Testis (tissue), 3 donors: ENCODE results near the gene GNA14. TPM values are rescaled to one million over a fixed set of nuclear protein-coding genes. Genes with fewer than 3 reads are reported as not detected.

Source experiments
- DNase-seq: peaks from one replicate; pipeline ENCODE4 v3.0.0-alpha.2; 2019
- H3K27ac ChIP-seq, 2 donors: fragments of 200-600 bp; sonication (generic); one replicate each; pipeline ENCODE4 v1.5.1; 2019
- H3K27me3 ChIP-seq: fragments of 200-600 bp; sonication (generic); one replicate; pipeline ENCODE4 v1.5.1; 2019
- H3K36me3 ChIP-seq: fragments of 200-600 bp; sonication (generic); one replicate; pipeline ENCODE4 v1.5.1; 2017; ENCODE audit warnings: low read depth; ENCODE audit errors: missing control alignments
- H3K4me1 ChIP-seq: fragments of 200-600 bp; sonication (generic); one replicate; pipeline ENCODE4 v1.5.1; 2019
- H3K4me3 ChIP-seq, 2 donors: fragments of 200-600 bp; sonication (generic); one replicate each; pipeline ENCODE4 v1.5.1; 2017 to 2019
- H3K9me3 ChIP-seq: fragments of 200-600 bp; sonication (generic); one replicate; pipeline ENCODE4 v1.5.1; 2017
- POLR2A ChIP-seq: fragments of 450-650 bp; IDR thresholded peaks from one replicate; pipeline ENCODE4 v1.6.1; 2017; ENCODE audit warnings: antibody characterized with exemption, mild to moderate bottlenecking, moderate library complexity
- WGBS, 2 donors: methylation state at CpG; one replicate each; pipeline ENCODE4 v1.1.5; 2018; 5-methylcytosine and 5-hydroxymethylcytosine counted together
- intact Hi-C: fragments of 100-400 bp; cut with DNase I; formaldehyde crosslinking; loops from one replicate; pipeline ENCODE4 v1.15.1; 2023; ENCODE audit warnings: low total_unique reads
- polyA plus RNA-seq: library from polyadenylated mRNA; stranded (reverse); fragments of 350-450 nt; fragmentation: Illumina TruSeq; extraction: RNeasy Lipid Tissue Mini Kit (QIAGEN cat#74804); gene quantifications from one replicate; pipeline ENCODE4 v1.2.3, GENCODE V29; 2014; ENCODE audit warnings: low read depth, low replicate concordance; ENCODE audit not compliant: insufficient read depth
- total RNA-seq, 2 donors: library from RNA; depleted of rRNA; stranded (reverse); fragments of >200 nt; gene quantifications; one replicate each; pipeline ENCODE4 v1.2.3, GENCODE V29; 2016
- TF ChIP-seq, protein P1 (sequence below), 3 experiments: fragments of 450-650 bp in 2 of 3; fragments of 200-600 bp in 1 of 3; sonication (generic) in 1 of 3; IDR thresholded peaks; one replicate each; pipeline ENCODE4 v1.5.1; 2016 to 2019; ENCODE audit warnings: antibody characterized with exemption in 3 of 3, mild to moderate bottlenecking in 2 of 3, moderate library complexity in 1 of 3

GNA14 gene
- total and polyA plus RNA-seq, 3 donors from 2014 or later: 3.1 to 4.4 (median 4.3) TPM

DNA sequence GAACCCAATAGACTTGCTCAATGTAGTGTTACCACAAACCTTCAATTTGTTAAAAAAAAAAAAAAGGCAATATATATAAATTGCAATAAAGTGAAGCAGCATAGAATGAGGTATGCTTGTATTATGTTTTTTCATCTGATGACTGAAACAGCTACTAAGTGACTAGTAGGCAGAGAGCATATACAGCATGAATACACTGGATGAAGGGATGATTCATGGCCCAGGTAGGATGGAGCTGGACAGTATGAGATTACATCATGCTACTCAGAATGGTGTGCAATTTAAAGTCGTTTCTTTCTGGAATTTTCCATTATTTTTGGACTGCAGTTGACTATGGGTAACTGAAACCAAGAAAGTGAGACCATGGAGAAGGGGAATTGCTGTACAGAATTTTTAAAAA, 161.2 kb downstream of the GNA14 start:
- intact Hi-C loops: no loop called here

DNA sequence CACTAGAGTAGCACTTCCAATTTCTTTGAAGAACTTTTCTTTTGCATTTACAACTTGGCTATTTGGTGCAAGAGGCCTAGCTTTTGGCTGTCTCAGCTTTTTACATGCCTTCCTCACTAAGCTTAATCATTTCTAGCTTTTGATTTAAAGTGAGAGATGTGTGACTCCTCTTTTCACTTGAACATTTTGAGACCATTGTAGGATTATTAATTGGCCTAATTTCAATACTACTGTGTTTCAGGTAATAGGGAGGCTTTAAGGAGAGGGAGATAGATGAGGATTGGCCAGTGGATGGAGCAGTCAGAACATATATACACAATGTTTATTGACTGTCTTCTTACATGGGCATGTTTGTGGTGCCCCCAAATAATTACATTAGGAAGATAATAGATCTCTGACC, 161.7 kb downstream of the GNA14 start:
- Histone ChIP-seq H3K4me1 (no peaks in the 10 kb centered on the region), H3K36me3 (no peaks in the 10 kb centered on the region), H3K27ac (no peak overlapping the region), H3K27me3 (no peaks in the 10 kb centered on the region), H3K9me3 (no peaks in the 10 kb centered on the region), H3K4me3 (no peak overlapping the region)
- TF ChIP-seq, protein P1, sequence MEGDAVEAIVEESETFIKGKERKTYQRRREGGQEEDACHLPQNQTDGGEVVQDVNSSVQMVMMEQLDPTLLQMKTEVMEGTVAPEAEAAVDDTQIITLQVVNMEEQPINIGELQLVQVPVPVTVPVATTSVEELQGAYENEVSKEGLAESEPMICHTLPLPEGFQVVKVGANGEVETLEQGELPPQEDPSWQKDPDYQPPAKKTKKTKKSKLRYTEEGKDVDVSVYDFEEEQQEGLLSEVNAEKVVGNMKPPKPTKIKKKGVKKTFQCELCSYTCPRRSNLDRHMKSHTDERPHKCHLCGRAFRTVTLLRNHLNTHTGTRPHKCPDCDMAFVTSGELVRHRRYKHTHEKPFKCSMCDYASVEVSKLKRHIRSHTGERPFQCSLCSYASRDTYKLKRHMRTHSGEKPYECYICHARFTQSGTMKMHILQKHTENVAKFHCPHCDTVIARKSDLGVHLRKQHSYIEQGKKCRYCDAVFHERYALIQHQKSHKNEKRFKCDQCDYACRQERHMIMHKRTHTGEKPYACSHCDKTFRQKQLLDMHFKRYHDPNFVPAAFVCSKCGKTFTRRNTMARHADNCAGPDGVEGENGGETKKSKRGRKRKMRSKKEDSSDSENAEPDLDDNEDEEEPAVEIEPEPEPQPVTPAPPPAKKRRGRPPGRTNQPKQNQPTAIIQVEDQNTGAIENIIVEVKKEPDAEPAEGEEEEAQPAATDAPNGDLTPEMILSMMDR (IDR thresholded peaks at IDR 0.05): no peak
- TF ChIP-seq POLR2A: no peak
- intact Hi-C loops: no loop called here
- DNase-seq: no peak

More for the DNA sequence above, 161.2 kb downstream of the GNA14 start:
- H3K27me3 ChIP-seq: no peaks in the 10 kb centered on the region
- DNase-seq: no peak
- 47 to 61% methylated on average over 1 of the region's 1 CpG for WGBS, 2 donors
- no peak overlapping the region for H3K27ac ChIP-seq
- no peak overlapping the region for H3K4me3 ChIP-seq
- TF ChIP-seq, protein P1 (IDR thresholded peaks at IDR 0.05): no peak
- no peak for TF ChIP-seq POLR2A
- no peaks in the 10 kb centered on the region for H3K9me3 ChIP-seq
- no peaks in the 10 kb centered on the region for H3K36me3 ChIP-seq
- H3K4me1 ChIP-seq: no peaks in the 10 kb centered on the region

DNA sequence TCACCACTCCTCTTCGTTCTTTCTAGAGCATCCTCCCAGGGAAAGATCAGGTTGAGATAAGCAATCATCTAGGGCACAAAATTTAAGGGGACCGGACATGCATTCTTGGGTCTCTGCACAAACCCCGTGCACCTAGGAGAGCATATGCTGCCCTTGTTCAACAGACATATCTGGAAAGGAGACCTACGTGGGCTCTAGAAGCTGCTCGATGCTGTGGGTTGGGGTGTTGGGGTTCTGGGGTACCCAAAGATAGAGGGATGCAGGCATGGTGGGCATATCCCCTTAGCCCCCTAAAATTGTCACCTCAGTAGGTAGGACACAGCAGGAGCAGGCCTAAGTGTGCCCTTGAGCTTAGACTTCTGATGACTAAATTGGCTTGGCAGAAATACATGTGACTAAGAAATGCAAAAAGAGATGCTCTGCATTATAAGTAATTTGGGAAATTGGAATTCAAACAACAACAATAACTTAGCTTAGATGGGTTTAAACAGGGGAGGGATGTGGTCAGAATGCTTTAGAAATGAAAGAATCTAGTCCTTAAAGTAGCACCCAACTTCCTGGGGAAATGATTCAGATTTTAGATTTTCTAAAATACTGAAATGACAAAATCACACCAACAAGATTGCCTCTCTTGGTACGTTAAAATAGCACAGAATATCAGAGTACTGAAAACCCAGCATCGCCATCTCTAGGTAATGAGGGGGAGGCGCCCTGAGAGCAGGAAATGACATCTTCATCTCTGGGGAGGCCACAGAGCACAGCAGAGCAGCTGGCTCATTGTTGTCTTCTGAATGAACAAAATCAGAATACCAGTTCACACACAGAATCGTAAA, 172.3 kb downstream of the GNA14 start:
- H3K27ac ChIP-seq: no peak overlapping the region
- intact Hi-C loops: no loop called here
- H3K4me3 ChIP-seq: no peak overlapping the region
- H3K4me1 ChIP-seq: no peaks in the 10 kb centered on the region
- 74 to 77% methylated on average over 9 of the region's 9 CpGs for WGBS, 2 donors
- no peaks in the 10 kb centered on the region for H3K27me3 ChIP-seq
- DNase-seq: no peak
- no peaks in the 10 kb centered on the region for H3K36me3 ChIP-seq
- no peak for TF ChIP-seq POLR2A
- H3K9me3 ChIP-seq: no peaks in the 10 kb centered on the region

DNA sequence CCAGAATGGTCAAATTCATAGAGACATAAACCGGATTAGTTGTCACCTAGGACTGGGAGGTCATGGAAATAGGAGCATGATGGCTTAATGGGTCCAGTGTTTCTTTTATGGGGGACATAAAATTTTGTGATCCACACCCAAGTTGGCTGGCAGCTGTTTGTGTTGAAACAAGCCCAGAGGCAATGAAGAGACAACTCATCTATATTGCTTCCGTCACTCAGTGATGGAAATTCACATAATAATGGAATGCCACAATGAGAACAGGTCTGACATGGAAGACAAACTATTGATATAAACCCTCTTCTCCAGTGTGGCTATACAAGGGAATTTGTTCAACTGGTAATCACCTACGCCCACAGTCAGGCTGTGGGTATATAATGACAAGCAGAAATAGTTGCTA, 173.2 kb downstream of the GNA14 start:
- intact Hi-C loops: no loop called here
- no peak for DNase-seq
- Histone ChIP-seq H3K4me1 (no peaks in the 10 kb centered on the region), H3K27ac (no peak overlapping the region), H3K27me3 (no peaks in the 10 kb centered on the region), H3K9me3 (no peaks in the 10 kb centered on the region), H3K4me3 (no peak overlapping the region), H3K36me3 (no peaks in the 10 kb centered on the region)
- 93 to 95% methylated on average over 3 of the region's 3 CpGs for WGBS, 2 donors
- TF ChIP-seq POLR2A: no peak
- TF ChIP-seq, protein P1 (IDR thresholded peaks at IDR 0.05): no peak

DNA sequence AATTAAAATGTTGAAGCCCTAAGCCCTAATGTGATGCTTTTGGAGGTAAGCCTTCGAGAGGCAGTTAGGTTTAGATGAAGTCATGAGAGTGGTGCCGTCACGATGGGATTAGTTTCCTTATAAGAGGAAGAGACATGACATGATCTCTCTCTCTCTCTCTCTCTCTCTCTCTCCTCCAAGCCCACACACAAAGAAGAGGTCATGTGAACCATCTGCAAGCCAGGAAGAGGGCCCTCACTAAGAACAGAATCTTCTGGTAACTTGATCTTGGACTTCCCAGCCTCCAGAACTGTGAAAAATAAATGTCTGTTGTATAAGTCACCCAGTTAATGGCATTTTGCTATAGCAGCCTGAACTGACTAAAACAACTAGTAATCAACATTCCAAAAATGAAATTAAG, 175.5 kb downstream of the GNA14 start:
- no peak for DNase-seq
- intact Hi-C loops: no loop called here
- 92 to 94% methylated on average over 3 of the region's 3 CpGs for WGBS, 2 donors
- Histone ChIP-seq H3K27me3 (no peaks in the 10 kb centered on the region), H3K4me1 (no peaks in the 10 kb centered on the region), H3K9me3 (no peaks in the 10 kb centered on the region), H3K27ac (no peak overlapping the region), H3K36me3 (no peaks in the 10 kb centered on the region), H3K4me3 (no peak overlapping the region)
- TF ChIP-seq POLR2A: no peak
- TF ChIP-seq, protein P1 (IDR thresholded peaks at IDR 0.05): no peak
